B cell (primary cell): ENCODE measurements around the gene CAAP1. TPM values are rescaled to one million over a fixed set of nuclear protein-coding genes. Genes with fewer than 3 reads are reported as not detected.
A peak's percentile ranks its signal among the peaks of the same experiment; 100 is the strongest.

Experiments used
- ATAC-seq: fragments of 200-7000 bp; cut with Tn5 transposase; one replicate; pipeline ENCODE4 v1.10.0; 2021; ENCODE audit warnings: low read depth, mild to moderate bottlenecking, moderate number of reproducible peaks, moderate library complexity
- CTCF ChIA-PET: fragments of 350-600 bp; sonication (Branson Sonifier 250); formaldehyde crosslinking; loops from one replicate; lab custom pipeline; 2021; ENCODE audit warnings: antibody characterized with exemption, inconsistent platforms; lab: Charles Lee
- POLR2A ChIA-PET: fragments of 350-600 bp; sonication (Branson Sonifier 250); formaldehyde crosslinking; loops from one replicate; lab custom pipeline; 2021; ENCODE audit warnings: antibody characterized with exemption; lab: Charles Lee
- DNase-seq: peaks from one replicate; pipeline ENCODE4 v3.0.0; 2013
- H2AFZ ChIP-seq: 2 replicates; pipeline ENCODE4 v1.6.1; 2012; ENCODE audit warnings: mild to moderate bottlenecking, low read depth, low read length; ENCODE audit not compliant: insufficient read depth, poor library complexity, severe bottlenecking
- H3K27ac ChIP-seq, 2 donors: 1 replicate in 1 of 2; 2 replicates in 1 of 2; pipeline ENCODE4 v1.5.1; 2012 to 2013; ENCODE audit warnings: low read length in 2 of 2, mild to moderate bottlenecking in 2 of 2, moderate library complexity in 1 of 2
- H3K27me3 ChIP-seq, 4 experiments: fragments of 200-600 bp in 1 of 4; sonication (generic) in 1 of 4; replicated peaks in 1 of 4; 1 replicate in 2 of 4; 2 replicates in 2 of 4; pipeline versions ENCODE4 v1.6.1 to v1.7.0; 2013 to 2016; ENCODE audit warnings: low read length in 3 of 4, mild to moderate bottlenecking in 2 of 4, mixed read lengths in 1 of 4, moderate library complexity in 1 of 4; ENCODE audit not compliant: insufficient read depth in 4 of 4, control insufficient read depth in 3 of 4; ENCODE audit errors: control extremely low read depth in 1 of 4
- H3K36me3 ChIP-seq, 2 experiments: replicated peaks in 1 of 2; 1 replicate in 1 of 2; 2 replicates in 1 of 2; pipeline versions ENCODE4 v1.6.1 to v1.7.1; 2013; ENCODE audit warnings: low read length in 1 of 2; ENCODE audit not compliant: insufficient read depth in 2 of 2, control insufficient read depth in 1 of 2; ENCODE audit errors: control extremely low read depth in 1 of 2, extremely low read depth in 1 of 2
- H3K4me1 ChIP-seq, 2 donors: fragments of 200-600 bp in 1 of 2; sonication (generic) in 1 of 2; 1 replicate in 1 of 2; 2 replicates in 1 of 2; pipeline versions ENCODE4 v1.5.1 to v1.6.1; 2013 to 2017; ENCODE audit warnings: low read length in 2 of 2; ENCODE audit not compliant: control insufficient read depth in 2 of 2, insufficient read depth in 2 of 2
- H3K4me2 ChIP-seq: replicated peaks from 2 replicates; pipeline ENCODE3; 2012; ENCODE audit warnings: mild to moderate bottlenecking, low read depth, low read length; ENCODE audit not compliant: poor library complexity, severe bottlenecking
- H3K4me3 ChIP-seq, 5 experiments: fragments of 200-600 bp in 1 of 5; sonication (generic) in 1 of 5; 1 replicate in 3 of 5; 2 replicates in 2 of 5; pipeline versions ENCODE4 v1.5.1 to v1.7.0; 2011 to 2016; ENCODE audit warnings: low read length in 4 of 5, mild to moderate bottlenecking in 4 of 5, low read depth in 2 of 5, control low read depth in 1 of 5, moderate library complexity in 1 of 5; ENCODE audit not compliant: insufficient read depth in 1 of 5; ENCODE audit errors: control extremely low read depth in 1 of 5, extremely low read depth in 1 of 5
- H3K79me2 ChIP-seq: fragments of 200-600 bp; sonication (generic); one replicate; pipeline ENCODE4 v1.6.0; 2016; ENCODE audit warnings: low read length; ENCODE audit not compliant: control insufficient read depth, insufficient read depth
- H3K9ac ChIP-seq: fragments of 200-600 bp; sonication (generic); 2 replicates; pipeline ENCODE4 v1.6.1; 2017; ENCODE audit warnings: mild to moderate bottlenecking, low read length, moderate library complexity
- H3K9me3 ChIP-seq, 3 donors: one replicate each; pipeline versions ENCODE4 v1.6.1 to v1.7.1; 2013; ENCODE audit warnings: low read length in 2 of 3; ENCODE audit not compliant: control insufficient read depth in 2 of 3, insufficient read depth in 1 of 3; ENCODE audit errors: control extremely low read depth in 1 of 3
- H4K20me1 ChIP-seq: 2 replicates; pipeline ENCODE4 v1.6.0; 2012; ENCODE audit warnings: mild to moderate bottlenecking, low read length; ENCODE audit not compliant: insufficient read depth, control insufficient read depth, poor library complexity, severe bottlenecking
- H3K27ac Mint-ChIP-seq: one replicate; pipeline ENCODE4 v1.8.0; 2021; ENCODE audit warnings: mixed read lengths
- H3K27me3 Mint-ChIP-seq: one replicate; pipeline ENCODE4 v1.8.0; 2021; ENCODE audit warnings: mixed read lengths
- H3K4me1 Mint-ChIP-seq: one replicate; pipeline ENCODE4 v1.8.0; 2021; ENCODE audit warnings: mixed read lengths
- H3K4me3 Mint-ChIP-seq: one replicate; pipeline ENCODE4 v1.8.0; 2021; ENCODE audit warnings: mixed read lengths
- H3K9me3 Mint-ChIP-seq: one replicate; pipeline ENCODE4 v1.8.0; 2022; ENCODE audit warnings: mixed read lengths; ENCODE audit not compliant: insufficient read depth
- CTCF ChIP-seq: fragments of 200-600 bp; IDR thresholded peaks from one replicate; pipeline ENCODE4 v1.8.0; 2022; ENCODE audit warnings: antibody characterized with exemption, mild to moderate bottlenecking
- EZH2 ChIP-seq: IDR thresholded peaks from 2 replicates; pipeline ENCODE4 v1.6.1; 2012; ENCODE audit warnings: borderline replicate concordance, low read depth, mild to moderate bottlenecking, moderate library complexity, low read length; ENCODE audit not compliant: insufficient read depth, poor library complexity, severe bottlenecking
- WGBS: methylation state at CpG from one replicate; pipeline ENCODE4 v1.1.5; 2013; ENCODE audit warnings: missing lambda C conversion rate; ENCODE audit not compliant: insufficient coverage; 5-methylcytosine and 5-hydroxymethylcytosine counted together
- intact Hi-C: fragments of 100-400 bp; cut with micrococcal nuclease; formaldehyde crosslinking; loops from one replicate; pipeline ENCODE4 v1.10.0; 2022
- polyA plus RNA-seq: library from polyadenylated mRNA; depleted of rRNA; stranded (reverse); fragments of >200 nt; gene quantifications from 2 replicates; pipeline ENCODE4 v1.2.3, GENCODE V29; 2012
- total RNA-seq, 2 donors: library from RNA; stranded (reverse); fragments of 120-200 nt in 1 of 2; gene quantifications; 1 replicate in 1 of 2; 2 replicates in 1 of 2; pipeline versions ENCODE4 v1.2.3 to v1.2.4, GENCODE V29; 2013 to 2022

The CAAP1 gene
- total and polyA plus RNA-seq, 2 donors (not counting 1 experiment from before 2014, with no cell fraction given): 8.5 to 13.3 TPM

GRCh38 chr9:26940779-26941178 lies 48.2 kb upstream of the CAAP1 start:
- CTCF ChIA-PET: interaction anchor here (0.9 kb wide), 1 partner anchor 392 kb away, joined by 3 read pairs; no protein-coding TSS in a partner anchor
- Mint-ChIP-seq H3K27me3 (no peaks in the 10 kb centered on the region), H3K4me3 (no peak overlapping the region), H3K27ac (no peak overlapping the region), H3K9me3 (peaks cover 7% of the 10 kb centered on the region), H3K4me1 (peaks cover 49% of the 10 kb centered on the region)
- intact Hi-C loops: no loop called here
- Histone ChIP-seq H3K9ac (no peak overlapping the region), H3K27me3 (no peaks in the 10 kb centered on the region), H2AFZ (no peak overlapping the region), H3K79me2 (peaks cover 95% of the 10 kb centered on the region), H3K9me3 (peaks cover 0 to 10% (median 9%) of the 10 kb centered on the region in 3 donors), H4K20me1 (peaks cover 19% of the 10 kb centered on the region), H3K4me3 (no peak overlapping the region), H3K36me3 (peaks cover 2 to 4% of the 10 kb centered on the region in 2 experiments), H3K27ac (peak overlapping the region in 1 of 2 donors; percentile 31), H3K4me1 (peaks cover 5 to 11% of the 10 kb centered on the region in 2 donors), H3K4me2 (no peak overlapping the region)
- WGBS: no CpG with 5 or more reads among the region's 1 CpG
- no peak for DNase-seq
- no peak for ATAC-seq
- no peak for TF ChIP-seq EZH2
- no peak for TF ChIP-seq CTCF
- POLR2A ChIA-PET: no interaction called here

GRCh38 chr9:26939955-26940711 lies 47.5 kb upstream of the CAAP1 start:
- H3K4me1 Mint-ChIP-seq: peaks cover 43% of the 10 kb centered on the region

More at GRCh38 chr9:26939955-26940711, 47.5 kb upstream of the CAAP1 start:
- Mint-ChIP-seq H3K27me3 (no peaks in the 10 kb centered on the region), H3K27ac (no peak overlapping the region), H3K9me3 (peaks cover 7% of the 10 kb centered on the region), H3K4me3 (no peak overlapping the region)
- ATAC-seq (no peak), DNase-seq (no peak)
- ChIA-PET CTCF (no interaction called here), POLR2A (no interaction called here)
- Histone ChIP-seq H3K27ac (peak overlapping the region in 1 of 2 donors; percentile 31), H3K4me3 (no peak overlapping the region), H4K20me1 (peaks cover 19% of the 10 kb centered on the region), H3K9me3 (peaks cover 0 to 10% (median 9%) of the 10 kb centered on the region in 3 donors), H2AFZ (no peak overlapping the region), H3K9ac (no peak overlapping the region), H3K27me3 (no peaks in the 10 kb centered on the region), H3K79me2 (peaks cover 94% of the 10 kb centered on the region), H3K36me3 (peaks cover 2 to 4% of the 10 kb centered on the region in 2 experiments), H3K4me1 (peaks cover 0 to 5% of the 10 kb centered on the region in 2 donors), H3K4me2 (no peak overlapping the region)
- no CpG with 5 or more reads among the region's 3 CpGs for WGBS
- TF ChIP-seq CTCF: no peak
- TF ChIP-seq EZH2: no peak
- intact Hi-C loops: no loop called here
